Stimulated activated CD4-positive, alpha-beta T cell treated with anti-CD3 and anti-CD28 coated beads, Interleukin-2, amount 100 ng/mL, for 48 hours (primary cell): Measurements from ENCODE around the gene PPP1R8.

Experiments used
- DNase-seq, 2 donors: peaks; one replicate each; pipeline ENCODE4 v3.0.0-alpha.2; 2020

Gene PPP1R8

DNA sequence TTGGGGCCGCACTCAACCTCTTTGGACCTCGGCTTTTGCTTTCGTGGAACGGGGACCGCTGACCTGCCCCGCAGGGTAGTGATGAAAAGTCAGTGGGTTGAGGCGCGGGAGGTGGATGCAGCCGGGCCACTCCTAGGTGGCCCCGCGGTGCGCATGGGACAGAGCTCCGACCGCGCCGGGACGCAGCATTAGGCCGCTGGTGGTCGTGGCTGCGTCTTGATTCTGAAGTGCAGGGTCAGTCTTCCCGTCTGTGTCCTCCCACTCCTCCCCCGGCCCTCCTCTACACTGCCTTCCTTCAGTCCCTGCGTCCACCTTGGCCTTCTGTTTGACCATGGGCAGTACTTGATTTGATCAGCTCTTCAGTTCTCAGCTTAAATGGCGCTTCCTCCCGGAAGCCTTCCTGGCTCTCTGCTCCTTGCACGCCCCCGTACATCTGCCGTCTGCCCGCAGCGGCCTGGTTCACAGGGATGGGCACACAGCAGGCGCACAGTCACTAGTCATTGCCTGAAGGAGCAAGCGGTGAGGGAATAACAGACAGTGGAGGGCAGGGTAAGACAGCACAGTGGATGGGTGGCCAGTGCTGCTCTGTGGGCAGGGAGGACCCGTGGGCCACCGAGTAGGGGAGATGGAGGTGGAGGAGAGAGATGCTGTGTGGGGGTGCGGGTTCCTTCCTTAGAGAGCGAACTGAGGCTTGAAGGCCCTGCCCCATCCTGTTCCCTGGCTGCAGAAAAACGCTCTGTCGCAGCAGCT lies 42.4 kb downstream of the PPP1R8 start:
- peak; percentile 27 to 37 for DNase-seq

DNA sequence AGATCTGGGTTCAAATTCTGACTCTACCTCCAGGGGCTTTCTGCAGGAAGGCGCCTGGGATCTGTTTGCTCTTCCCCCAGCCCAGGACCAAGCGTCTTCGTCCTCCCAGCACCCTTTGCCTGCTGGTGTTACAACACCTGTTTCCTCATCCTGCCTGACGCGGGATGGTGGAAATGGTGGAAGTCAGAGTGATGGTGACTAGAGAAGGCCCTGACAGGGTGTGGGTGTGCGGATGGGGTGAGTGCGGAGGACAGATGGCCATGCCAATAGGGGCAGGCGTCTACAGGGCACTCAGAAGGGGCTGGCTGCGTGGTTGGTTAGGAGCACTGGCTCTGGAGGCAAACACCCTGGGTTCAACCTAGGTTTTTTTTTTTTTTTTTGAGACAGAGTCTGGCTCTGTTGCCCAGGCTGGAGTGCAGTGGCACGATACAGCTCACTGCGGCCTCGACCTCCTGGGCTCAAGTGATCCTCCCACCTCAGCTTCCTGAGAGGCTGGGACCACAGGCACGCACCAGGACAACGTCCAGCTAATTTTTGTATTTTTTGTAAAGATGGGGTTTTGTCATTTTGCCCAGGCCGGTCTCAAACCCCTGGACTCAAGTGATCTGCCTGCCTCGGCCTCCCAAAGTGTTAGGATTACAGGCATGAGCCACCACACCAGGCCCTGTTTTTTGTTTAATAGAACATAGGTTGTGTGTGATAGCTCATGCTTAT lies 43.2 kb downstream of the PPP1R8 start:
- DNase-seq, result no peak

DNA sequence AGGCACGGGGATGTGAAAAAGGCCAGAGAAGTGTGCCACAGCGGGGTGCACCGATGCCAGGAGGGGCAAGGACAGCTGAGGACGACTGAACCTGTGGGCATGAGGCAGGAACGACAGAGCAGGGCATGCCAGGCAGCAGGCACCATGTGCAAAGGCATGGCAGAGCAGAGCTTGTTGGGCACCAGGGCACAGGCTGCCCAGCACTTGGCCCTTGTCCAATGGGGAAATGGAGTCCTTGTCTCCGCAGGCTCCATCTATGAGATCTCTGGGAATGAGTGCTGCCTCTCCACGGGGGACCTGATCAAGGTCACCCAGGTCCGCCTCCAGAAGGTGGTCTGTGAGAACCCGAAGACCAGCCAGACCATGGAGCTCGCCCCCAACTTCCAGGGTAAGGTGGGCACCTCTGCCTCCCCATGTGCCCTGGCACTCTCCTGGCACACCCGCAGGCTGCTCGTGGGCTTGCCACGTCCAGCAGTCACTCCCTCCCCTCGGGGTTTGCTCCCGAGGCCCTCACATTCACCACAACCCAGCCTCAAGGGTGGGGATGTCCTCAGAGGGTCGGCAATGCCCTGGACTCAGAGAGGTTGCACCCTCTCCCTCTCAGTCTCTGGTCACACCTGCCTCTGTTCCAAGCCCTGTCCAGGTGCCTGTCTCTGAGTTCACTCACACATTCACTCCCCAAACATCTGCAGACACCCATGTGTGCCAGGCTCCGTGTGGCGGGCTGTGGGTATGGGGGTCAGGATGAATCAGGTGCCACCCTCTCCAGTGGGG lies 45.9 kb downstream of the PPP1R8 start:
- DNase-seq, result no peak

DNA sequence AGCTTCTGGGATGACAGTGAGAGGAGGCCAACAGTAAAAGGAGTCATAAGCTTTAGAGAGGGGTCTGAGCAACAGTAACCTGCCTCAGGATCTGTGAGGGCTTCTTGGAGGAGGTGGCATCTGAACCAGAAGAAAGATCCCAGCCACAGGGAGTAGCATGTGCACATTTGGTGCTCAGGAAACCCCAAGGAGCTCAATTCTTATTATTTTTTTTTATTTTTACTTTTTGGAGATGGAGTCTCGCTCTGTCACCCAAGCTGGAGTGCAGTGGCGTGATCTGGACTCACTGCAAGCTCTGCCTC lies 46.5 kb downstream of the PPP1R8 start:
- no peak for DNase-seq

DNA sequence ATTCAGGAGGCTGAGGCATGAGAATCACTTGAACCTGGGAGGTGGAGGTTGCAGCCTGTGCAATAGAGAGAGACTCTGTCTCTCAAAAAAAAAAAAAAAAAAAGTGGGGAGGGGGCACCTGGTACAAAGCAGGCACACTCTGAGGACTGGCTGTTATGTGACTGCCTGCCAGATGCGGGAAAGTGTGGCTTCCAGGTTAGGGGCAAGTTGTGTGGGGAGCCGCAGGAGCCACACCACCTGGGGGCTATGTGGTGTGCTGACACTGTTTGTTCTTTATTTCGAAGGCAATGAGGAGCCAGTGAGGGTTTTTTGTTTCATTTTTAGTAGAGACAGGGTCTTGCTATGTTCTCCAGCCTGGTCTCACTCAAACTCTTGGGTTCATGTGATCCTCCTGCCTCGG lies 47.5 kb downstream of the PPP1R8 start:
- DNase-seq, result no peak

DNA sequence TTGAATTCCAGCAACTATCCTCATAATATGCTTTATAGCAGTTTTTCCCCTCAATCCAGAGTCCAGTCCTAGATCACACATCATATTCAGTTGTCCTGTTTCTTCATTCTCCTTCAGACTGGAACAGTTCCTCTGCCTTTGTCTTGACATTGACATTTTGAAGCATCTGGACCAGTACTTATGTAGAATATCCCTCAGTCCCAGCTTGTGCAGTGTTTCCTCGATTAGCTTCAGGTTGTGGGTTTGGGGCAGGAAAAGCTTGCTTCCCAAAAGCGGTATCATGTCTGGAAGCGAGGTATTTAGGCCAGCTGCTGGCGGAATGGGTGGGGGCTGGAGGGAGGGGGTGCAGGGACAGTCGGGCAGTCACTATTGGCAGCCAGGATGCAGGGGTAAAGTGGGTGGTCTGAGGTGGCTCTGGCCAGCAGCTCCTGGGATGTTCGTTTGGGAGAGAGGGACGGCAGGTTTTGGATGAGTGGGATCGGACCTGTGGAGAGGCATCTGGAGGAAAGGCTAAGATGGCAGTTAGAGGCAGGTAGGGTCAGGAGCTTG lies 48.3 kb downstream of the PPP1R8 start:
- no peak for DNase-seq

DNA sequence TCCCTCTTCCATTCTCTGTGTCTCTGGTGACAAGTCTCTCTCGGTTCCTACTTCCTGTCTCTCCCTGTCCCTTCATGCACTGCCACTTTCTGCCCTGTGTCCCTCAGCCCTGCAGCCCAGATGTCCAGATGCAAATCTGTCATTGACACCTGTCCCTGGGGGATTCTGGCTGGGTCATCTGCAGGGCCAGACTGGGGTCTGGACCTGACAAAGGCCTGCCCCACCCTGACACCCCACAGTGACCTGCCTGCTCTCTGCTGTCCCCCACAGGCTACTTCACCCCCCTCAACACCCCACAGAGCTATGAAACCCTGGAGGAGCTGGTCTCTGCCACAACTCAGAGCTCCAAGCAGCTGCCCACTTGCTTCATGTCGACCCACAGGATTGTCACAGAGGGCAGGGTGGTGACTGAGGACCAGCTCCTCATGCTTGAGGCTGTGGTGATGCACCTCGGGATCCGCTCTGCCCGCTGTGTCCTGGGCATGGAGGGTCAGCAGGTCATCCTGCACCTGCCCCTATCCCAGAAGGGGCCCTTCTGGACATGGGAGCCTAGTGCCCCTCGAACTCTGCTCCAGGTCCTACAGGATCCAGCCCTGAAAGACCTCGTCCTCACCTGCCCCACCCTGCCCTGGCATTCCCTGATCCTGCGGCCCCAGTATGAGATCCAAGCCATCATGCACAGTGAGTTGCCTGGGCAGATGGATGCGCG lies 48.9 kb downstream of the PPP1R8 start:
- no peak for DNase-seq

DNA sequence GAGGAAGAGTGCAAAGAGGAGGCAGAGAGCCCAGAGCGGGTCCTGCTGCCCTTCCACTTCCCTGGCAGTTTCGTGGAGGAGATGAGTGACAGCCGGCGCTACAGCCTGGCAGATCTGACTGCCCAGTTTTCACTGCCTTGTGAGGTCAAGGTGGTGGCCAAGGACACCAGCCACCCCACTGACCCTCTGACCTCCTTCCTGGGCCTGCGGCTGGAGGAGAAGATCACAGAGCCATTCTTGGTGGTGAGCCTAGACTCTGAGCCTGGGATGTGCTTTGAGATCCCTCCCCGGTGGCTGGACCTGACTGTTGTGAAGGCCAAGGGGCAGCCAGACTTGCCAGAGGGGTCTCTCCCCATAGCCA lies 51.9 kb downstream of the PPP1R8 start:
- DNase-seq, result no peak

DNA sequence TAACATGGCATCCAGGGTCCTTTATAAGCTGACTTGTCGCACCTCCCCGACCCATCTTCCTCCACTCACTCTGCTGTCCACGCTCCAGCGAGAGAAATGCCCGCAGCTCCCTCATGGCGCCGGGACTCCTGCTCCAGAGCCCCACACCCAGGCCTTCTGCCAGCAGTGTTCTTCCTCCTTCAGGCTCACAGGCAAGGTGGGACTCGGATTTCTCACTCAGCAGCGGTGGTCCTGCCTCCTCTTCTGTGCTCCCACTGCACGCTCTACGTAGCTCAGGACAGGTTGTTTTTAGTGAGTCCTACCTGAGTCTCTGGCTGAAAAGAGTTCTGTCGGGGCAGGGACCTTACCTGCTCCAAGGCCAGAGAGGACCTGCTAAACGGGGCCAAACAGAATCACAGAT lies 53.0 kb downstream of the PPP1R8 start:
- DNase-seq, result no peak

DNA sequence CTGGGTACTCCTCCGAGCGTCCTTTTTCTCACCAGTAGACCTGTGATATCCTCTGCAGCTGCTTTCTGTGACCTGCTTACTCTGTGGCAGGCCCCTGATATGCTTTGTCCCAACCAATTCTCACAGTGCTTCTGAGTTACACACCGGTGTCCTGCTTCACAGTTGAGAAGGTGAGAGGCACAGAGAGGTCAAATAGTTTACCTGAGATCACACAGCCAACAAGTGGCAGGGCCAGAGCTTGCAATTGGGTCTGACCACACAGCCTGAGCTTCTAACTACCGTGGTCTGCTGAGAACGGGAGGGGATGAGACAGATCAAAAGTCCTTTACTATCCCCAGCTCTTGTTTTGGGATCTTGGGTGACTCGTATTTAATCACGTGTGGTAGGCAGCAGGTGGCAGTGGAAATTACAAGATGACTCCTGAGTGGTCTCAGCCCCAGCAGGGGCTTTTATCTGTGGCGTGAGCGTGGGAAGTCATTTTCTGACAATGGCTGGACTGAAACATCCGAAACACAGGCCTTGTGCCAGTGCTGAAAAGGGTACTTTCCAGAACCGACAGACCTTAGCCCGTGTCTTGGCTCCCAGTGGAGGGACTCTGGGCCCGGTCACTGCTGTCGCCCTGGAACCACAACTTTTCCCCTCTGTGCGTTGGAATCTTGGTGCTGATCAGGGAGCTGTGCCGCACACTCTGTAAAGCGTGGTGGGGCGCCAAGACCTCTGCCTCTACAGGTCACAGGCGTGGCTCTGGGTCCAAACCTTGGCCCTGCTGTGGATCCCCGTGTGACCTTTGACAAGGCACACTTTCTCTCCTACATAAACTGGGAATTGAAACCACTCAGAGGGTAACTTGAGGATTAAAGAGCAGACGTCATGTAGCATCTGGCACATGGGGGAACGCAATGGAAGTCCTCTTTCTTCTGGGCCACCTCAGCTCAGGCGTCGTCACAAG lies 53.7 kb downstream of the PPP1R8 start:
- no peak for DNase-seq

DNA sequence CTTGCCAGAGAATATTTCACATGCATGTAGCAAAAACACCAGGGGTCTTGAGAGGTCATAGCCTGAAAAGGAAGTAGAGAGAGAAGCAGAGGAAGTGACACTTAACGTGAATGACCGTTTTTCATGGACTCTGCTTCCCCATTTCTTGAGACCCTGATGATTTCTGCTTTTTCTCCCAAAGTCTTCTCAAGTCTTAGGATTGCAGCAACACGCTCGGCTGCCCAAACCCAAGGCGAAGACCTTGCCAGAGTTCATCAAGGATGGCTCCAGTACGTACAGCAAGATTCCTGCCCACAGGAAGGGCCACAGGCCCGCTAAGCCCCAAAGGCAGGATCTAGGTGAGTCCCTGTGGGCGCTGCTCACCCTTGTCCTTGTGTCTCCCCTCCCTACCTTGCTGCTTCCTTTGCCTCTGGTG lies 54.5 kb downstream of the PPP1R8 start:
- DNase-seq, result no peak

DNA sequence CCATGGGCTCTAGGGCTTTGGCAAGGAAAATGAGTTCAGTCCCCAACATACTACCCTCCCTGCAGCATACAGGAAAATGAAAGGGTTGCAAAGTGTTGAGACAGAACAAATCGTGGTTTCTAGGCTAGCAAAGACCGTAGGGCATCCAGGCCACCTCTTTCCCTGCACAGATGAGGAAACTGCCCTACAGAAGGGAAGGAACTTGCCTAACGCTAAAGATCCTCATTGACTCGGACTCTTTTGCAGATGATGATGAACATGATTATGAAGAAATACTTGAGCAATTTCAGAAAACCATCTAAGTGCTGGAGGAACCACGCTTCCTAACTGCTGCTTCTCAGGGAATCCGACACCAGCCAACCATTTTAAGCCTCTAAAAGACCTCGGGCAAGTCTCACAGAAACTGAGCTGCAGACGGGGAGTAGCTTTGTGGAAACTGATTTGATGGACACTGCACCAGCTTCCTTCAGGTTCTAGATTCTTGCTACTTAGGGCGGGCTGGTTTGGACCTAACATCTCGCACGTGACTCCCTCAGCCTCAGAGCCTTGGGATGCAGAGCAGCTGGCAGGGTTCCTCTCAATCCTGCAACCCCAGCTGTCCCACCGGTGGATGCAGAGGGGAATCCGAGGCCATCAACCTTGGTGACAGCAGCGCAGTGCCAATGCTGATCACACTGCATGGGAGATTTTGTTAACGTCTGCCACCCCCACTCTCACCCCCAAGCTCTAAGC lies 55.2 kb downstream of the PPP1R8 start:
- DNase-seq, result no peak

DNA sequence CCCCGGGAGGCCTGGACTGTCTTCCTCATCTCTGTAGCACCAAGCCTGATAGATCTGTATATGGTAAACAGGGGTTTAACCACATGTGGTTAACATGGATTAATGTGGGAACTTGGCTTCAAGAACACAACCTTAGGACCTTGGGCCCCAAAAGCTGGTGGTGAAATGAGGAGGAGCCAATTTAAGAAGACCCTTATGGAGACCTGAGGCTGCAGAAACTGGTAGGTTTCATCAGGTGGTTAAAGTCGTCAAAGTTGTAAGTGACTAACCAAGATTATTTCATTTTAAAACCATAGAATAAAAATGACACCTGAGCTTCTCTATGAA lies 55.7 kb downstream of the PPP1R8 start:
- DNase-seq, result no peak

DNA sequence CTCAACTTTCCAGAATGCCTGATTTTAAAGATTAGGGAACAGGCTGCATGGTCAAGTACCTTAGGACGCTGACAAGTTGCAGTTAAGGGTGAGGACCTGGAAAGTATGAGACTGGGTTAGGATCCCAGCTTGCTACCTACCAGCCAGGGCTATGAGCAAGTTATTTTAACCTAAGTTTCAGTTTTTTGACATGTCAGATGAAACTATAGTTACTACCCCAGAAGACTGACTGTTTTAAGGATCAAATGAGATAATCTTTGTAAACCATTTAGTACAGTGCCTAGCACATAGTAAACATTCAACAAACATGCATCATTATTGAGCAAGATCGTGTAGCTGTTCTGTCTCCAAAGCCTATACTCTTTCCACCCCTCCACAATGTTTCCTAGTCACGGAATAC lies 56.2 kb downstream of the PPP1R8 start:
- no peak for DNase-seq

DNA sequence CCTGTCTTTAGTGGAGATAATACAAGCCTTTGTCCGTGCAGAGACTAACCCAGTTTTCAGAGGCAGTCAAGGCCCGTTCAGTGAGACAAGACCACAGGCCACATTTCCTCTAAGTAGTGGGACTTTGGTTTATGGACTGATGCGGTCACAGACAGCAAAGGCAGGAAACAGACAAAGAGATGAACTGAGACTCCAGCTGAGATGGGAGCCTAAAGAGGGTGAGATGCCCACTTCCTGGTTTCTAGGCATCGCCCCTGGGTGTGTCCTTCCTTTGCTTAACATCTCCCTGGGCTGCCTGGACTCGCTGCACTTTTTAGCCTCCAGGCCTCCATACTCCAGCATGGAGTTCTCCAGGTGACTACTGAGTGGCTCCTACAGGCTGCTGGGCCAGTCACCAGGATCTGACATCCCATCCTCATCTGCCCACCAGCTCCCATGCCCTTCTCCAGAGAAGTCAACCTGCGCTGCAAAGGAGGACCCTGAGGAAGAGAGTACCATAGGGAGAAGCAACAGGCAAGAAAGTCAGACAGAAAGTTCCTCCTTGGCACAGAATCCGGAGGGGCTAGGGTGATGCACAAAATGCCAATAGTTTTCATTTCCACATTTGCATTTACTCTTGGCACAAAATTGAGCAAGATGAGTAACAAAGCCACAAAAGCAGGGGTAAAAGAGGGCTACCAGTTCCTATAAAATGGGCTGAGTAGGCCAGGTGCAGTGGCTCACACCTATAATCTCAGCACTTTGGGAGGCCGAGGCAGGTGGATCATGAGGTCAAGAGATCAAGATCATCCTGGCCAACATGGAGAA lies 56.8 kb downstream of the PPP1R8 start:
- no peak for DNase-seq

DNA sequence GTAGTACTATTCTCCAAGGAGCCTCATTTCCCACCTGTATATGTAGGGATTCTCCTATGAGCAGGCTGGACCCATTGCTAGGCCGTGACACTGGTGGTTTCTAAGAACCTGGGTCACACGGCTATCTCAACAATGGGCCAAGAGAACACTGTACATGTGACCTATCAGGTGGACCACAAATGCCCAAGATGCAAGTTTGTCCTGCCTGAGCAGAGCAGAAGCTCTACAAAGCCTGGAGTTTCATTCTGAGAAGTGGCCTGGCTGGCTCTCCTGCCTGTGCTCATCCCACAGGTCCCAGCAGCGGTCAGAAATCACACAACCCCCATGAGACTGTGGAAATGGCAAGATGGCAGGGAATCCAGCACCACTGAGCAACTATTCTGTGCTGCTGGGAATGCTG lies 58.9 kb downstream of the PPP1R8 start:
- no peak for DNase-seq

DNA sequence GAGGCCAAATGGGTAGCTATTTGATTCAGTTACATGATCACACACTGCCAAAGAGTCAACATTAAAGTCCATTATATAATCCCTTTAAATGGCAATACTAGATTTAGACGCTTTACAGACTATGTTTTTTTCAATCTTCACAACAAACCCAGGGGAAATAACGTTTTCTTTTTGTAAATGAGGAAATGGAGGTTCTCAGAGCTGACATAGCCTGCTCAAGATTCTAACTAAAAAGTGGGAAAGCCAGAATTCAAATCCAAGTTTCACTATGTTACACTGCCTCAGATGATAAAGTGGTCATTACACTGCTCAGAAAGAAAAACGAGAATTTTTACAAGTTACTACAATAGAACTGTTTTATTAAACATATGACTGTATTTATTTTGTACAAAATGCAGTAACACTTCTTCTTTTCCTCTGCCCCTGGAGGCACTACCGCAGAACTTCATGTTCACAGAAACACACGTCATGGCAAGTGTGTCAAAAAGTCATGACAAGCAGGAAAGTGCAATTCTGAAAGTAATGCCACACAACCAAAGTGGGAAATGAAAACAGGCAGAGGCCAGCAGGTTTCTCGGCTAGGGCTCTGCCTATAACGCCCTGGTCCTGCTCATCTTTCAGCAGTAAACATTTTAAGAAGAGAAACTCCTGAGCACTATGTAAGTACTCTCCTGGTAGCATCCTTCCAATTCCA lies 60.8 kb downstream of the PPP1R8 start:
- DNase-seq, result no peak

DNA sequence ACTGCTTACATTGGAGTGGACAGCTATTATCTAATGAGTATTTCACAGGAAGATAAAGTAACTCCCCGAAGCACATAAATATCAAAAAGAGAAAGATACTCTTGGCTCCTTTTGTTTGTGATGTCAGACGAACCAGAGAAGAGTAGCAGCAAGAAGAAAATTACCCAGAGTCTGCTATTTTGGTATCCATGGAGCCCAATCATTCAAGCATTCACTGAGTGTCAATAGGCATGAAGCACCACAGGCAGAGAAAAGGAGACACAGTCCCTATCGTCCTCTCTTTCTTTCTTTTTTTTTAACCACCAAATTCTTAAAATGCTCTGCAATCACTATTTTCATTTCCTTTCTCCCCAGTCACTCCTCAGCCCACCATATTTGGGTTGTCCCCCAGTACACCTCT lies 63.9 kb downstream of the PPP1R8 start:
- no peak for DNase-seq
